Activated CD8-positive, alpha-beta T cell treated with anti-CD3 and anti-CD28 coated beads, Interleukin-2, amount 10 ng/mL, durations not matched to agents 7 days and 5 days (primary cell): Measurements from ENCODE around the gene MT1A. TPM values are rescaled to one million over a fixed set of nuclear protein-coding genes. Genes with fewer than 3 reads are reported as not detected.

Experiments used
- ATAC-seq: fragments of 150-1000 bp; cut with Tn5 transposase; one replicate; pipeline ENCODE4 v1.10.0; 2021; ENCODE audit warnings: moderate library complexity
- CTCF ChIA-PET: fragments of 350-600 bp; sonication (Branson Sonifier 250); formaldehyde crosslinking; loops from one replicate; lab custom pipeline; 2021; ENCODE audit warnings: antibody characterized with exemption; lab: Charles Lee
- POLR2A ChIA-PET: fragments of 350-600 bp; sonication (Branson Sonifier 250); formaldehyde crosslinking; loops from one replicate; lab custom pipeline; 2021; ENCODE audit warnings: antibody characterized with exemption; lab: Charles Lee
- DNase-seq: peaks from one replicate; pipeline ENCODE4 v3.0.0-alpha.2; 2020
- H3K27ac Mint-ChIP-seq: one replicate; pipeline ENCODE4 v1.8.0; 2021; ENCODE audit warnings: mild to moderate bottlenecking, mixed read lengths
- H3K27me3 Mint-ChIP-seq: one replicate; pipeline ENCODE4 v1.8.0; 2021; ENCODE audit warnings: low read depth, mixed read lengths
- H3K36me3 Mint-ChIP-seq: one replicate; pipeline ENCODE4 v1.8.0; 2021; ENCODE audit warnings: low read depth, mixed read lengths
- H3K4me1 Mint-ChIP-seq: one replicate; pipeline ENCODE4 v1.8.0; 2021; ENCODE audit warnings: low read depth, mixed read lengths
- H3K4me3 Mint-ChIP-seq: one replicate; pipeline ENCODE4 v1.8.0; 2021; ENCODE audit warnings: mild to moderate bottlenecking, mixed read lengths
- H3K9me3 Mint-ChIP-seq: one replicate; pipeline ENCODE4 v1.8.0; 2022; ENCODE audit warnings: mixed read lengths; ENCODE audit not compliant: insufficient read depth
- total RNA-seq, 2 experiments: library from RNA; stranded (reverse); gene quantifications; one replicate each; pipeline ENCODE4 v1.2.3, GENCODE V29; 2021

The MT1A gene
- not detected for total RNA-seq

DNA sequence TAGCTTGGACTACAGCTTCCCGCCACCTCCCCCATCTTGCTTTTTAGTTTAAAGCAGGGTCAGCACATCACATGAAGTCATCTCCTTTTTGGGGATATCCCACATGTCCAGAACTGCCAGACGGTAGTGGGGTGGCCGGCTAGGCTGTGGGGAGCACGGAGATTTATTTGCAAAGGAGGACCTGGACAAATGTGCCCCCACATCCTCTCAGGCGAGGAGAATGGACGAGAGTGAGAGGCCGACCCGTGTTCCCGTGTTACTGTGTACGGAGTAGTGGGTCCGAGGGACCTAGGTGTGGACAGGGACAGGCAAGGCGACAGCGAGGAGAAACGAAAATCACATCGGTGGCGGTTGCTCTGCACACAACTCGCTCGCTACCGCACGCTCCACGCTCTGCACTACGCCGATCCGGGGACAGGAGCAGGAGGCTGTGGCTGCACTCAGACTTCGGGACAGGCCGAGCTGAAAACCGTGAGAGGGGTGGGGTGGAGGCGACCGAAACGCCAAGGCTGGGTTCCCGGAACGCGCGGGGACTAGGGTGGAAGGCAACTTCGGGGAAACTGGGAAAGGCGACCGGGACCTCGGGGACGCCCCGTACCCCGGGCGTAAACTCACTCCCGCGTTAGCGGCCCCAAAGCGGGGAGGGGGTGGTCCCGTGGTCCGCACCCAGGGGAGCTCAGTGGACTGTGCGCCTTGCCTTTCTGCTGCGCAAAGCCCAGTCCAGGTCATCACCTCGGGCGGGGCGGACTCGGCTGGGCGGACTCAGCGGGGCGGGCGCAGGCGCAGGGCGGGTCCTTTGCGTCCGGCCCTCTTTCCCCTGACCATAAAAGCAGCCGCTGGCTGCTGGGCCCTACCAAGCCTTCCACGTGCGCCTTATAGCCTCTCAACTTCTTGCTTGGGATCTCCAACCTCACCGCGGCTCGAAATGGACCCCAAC lies at the start of gene MT1A:
Gene MT1A, plus strand, starts transcription at position 853 of the 937 bp plus-strand sequence. Its CDS starts 73 bp downstream, at position 926.
- ATAC-seq (peak; percentile 54), DNase-seq (no peak)
- Mint-ChIP-seq H3K4me1 (peaks cover 38% of the 10 kb centered on the region), H3K27me3 (peaks cover 88% of the 10 kb centered on the region), H3K27ac (no peak within 1 kb of the TSS), H3K36me3 (no peaks in the 10 kb centered on the region), H3K4me3 (peak within 1 kb of the TSS; percentile 62), H3K9me3 (no peaks in the 10 kb centered on the region)
- ChIA-PET POLR2A (no interaction called here), CTCF (interaction anchor here (0.9 kb wide), 1 partner anchor 64 kb away, joined by 3 read pairs; no protein-coding TSS in a partner anchor)

GRCh38 chr16:56588781-56589140 lies 49.7 kb upstream of the MT1A start:
- no peak for ATAC-seq
- Mint-ChIP-seq H3K27me3 (peaks cover 52% of the 10 kb centered on the region), H3K4me1 (peaks cover 19% of the 10 kb centered on the region), H3K36me3 (no peaks in the 10 kb centered on the region), H3K4me3 (peak overlapping the region; percentile 79), H3K9me3 (no peaks in the 10 kb centered on the region), H3K27ac (peak overlapping the region; percentile 21)
- CTCF ChIA-PET, result interaction anchor here (4.2 kb wide), 1 partner anchor 12 kb away, joined by 23 read pairs; no protein-coding TSS in a partner anchor
- no peak for DNase-seq
- POLR2A ChIA-PET, result no interaction called here

- Mint-ChIP-seq H3K27ac (peak within 1 kb of the TSS; percentile 21), H3K36me3 (no peaks in the 10 kb centered on the region), H3K9me3 (peaks cover 4% of the 10 kb centered on the region), H3K4me3 (peak within 1 kb of the TSS; percentile 79), H3K4me1 (peaks cover 19% of the 10 kb centered on the region), H3K27me3 (peaks cover 48% of the 10 kb centered on the region)
- peak; percentile 39 for DNase-seq
- peak; percentile 85 for ATAC-seq
- ChIA-PET POLR2A (no interaction called here), CTCF (interaction anchor here (4.2 kb wide), 1 partner anchor 13 kb away, joined by 23 read pairs; no protein-coding TSS in a partner anchor)
These were observed 49.1 kb upstream of the MT1A start, which contains the start of gene MT3 for GRCh38 chr16:56589141-56590039. Gene MT3, plus strand, starts transcription at chr16:56589528. Its CDS starts 63 bp downstream, at chr16:56589591.

DNA sequence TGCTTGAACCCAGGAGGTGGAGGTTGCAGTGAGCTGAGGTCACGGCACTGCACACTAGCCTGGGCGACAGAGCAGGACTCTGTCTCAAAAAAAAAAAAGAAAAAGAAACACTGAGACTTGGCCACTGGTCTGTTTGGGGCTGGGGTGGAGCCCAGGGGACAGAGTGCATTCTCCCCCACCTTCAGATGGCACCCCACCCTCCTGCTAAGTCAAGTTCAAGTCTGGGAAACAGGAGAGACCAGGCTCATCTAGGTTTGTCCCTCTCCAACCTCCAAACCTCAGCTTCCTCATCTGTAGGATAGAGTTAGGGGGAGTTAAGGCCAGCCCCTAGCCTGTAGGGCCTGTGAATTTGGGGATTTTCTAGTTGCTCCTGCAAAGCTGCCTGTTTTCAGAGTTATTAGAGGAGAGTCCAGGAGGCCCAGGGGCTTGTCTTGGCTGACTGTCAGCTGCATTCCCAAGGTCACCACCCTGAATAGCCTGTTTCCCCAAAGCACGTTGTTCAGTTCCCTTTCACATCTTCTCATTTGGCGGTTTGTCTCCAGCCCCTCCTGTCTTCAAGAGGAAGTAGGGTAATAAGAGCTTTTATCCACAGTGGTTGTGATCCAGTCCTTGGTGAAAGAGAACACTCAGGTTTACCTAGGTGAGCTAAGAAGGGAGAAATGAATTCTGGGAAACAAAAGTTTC lies 46.9 kb upstream of the MT1A start:
- Mint-ChIP-seq H3K27me3 (peaks cover 38% of the 10 kb centered on the region), H3K27ac (no peak overlapping the region), H3K9me3 (peaks cover 4% of the 10 kb centered on the region), H3K4me1 (peaks cover 19% of the 10 kb centered on the region), H3K36me3 (no peaks in the 10 kb centered on the region), H3K4me3 (no peak overlapping the region)
- CTCF ChIA-PET, result interaction anchor here (1.5 to 2.1 kb wide), 5 partner anchors 9 to 110 kb away, joined by 4 to 11 read pairs (median 7); no protein-coding TSS in a partner anchor
- ATAC-seq (no peak), DNase-seq (no peak)
- POLR2A ChIA-PET, result interaction anchor here (0.6 to 1.4 kb wide), 5 partner anchors 15 to 117 kb away, joined by 3 to 5 read pairs (median 3); no protein-coding TSS in a partner anchor

DNA sequence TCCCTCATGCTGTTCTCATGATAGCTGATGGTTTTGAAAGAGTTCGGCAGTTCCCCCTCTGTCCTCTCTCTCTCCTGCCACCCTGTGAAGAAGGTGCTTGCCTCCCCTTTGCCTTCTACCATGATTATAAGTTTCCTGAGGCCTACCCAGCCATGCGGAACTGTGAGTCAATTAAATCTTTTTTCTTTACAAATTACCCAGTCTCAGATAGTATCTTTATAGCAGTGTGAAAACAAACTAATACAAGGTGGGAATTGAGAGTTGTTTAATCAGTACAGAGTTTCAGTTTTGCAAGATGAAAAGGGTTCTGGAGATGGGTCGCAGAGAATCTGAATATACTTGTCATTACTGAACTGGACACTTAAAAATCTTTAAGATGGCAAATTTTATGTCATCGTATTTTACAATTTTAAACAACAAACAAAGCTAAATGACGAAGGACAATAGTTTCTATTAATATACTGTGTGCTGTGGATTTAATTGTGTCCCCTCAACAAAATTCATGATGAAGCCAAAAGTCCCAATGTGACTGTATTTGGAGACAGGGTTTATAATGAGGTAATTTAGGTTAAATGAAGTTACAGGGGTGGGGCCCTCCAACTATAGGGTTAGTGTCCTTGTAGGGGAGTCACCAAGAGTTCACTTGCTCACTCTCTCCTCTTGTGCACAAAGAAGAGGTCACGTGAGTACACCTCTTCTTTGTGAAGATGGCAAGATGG lies 44.7 kb upstream of the MT1A start:
- Mint-ChIP-seq H3K4me3 (no peak overlapping the region), H3K9me3 (peaks cover 4% of the 10 kb centered on the region), H3K4me1 (peaks cover 21% of the 10 kb centered on the region), H3K36me3 (no peaks in the 10 kb centered on the region), H3K27me3 (peaks cover 24% of the 10 kb centered on the region), H3K27ac (no peak overlapping the region)
- CTCF ChIA-PET, result interaction anchor here (2.0 to 2.1 kb wide), 2 partner anchors 16 to 17 kb away, joined by 8 to 9 read pairs; no protein-coding TSS in a partner anchor
- POLR2A ChIA-PET, result no interaction called here
- ATAC-seq, result no peak
- DNase-seq, result no peak

GRCh38 chr16:56594292-56594619 lies 44.2 kb upstream of the MT1A start:
- ATAC-seq, result no peak
- H3K4me1 Mint-ChIP-seq, result peaks cover 17% of the 10 kb centered on the region
- H3K4me3 Mint-ChIP-seq, result no peak overlapping the region

DNA sequence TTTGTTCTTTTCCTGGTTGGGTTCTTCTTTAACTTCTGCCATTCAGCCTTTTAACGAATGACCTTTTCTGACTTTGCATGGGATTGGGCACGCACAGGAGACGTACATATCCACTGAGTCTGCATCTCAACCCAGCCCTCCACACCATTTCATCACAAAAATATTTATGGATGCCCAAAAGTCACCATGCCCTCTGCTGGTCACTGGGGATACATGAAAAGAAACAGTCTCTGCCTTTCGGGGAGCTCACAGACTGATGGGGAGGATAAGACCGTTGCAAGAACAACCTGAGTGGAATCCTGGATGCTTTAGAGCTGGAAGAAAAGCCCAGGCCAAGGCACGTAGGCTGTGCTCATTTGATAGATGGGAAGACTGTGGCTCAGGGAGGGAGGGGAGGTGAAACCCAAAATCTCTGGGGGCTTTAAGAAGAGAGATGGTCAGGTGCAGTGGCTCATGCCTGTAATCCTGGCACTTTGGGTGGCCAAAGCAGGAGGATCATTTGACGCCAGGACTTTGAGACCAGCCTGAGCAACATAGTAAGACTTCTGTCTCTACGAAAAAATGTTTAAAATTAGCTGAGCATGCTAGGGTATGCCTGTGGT lies 38.0 kb upstream of the MT1A start:
- peak; percentile 72 for ATAC-seq
- H3K4me1 Mint-ChIP-seq, result peaks cover 7% of the 10 kb centered on the region
- ChIA-PET CTCF (interaction anchor here (0.7 to 4.2 kb wide), 23 partner anchors 8 to 186 kb away, joined by 3 to 31 read pairs (median 4); partner anchors contain the start of gene MT1E), POLR2A (interaction anchor here (0.7 to 1.8 kb wide), 3 partner anchors 10 to 25 kb away, joined by 3 to 4 read pairs (median 3); partner anchors contain the start of gene MT1E)
- no peak overlapping the region for H3K4me3 Mint-ChIP-seq
- H3K27ac Mint-ChIP-seq, result no peak overlapping the region
- no peaks in the 10 kb centered on the region for H3K9me3 Mint-ChIP-seq
- peak; percentile 60 for DNase-seq
- no peaks in the 10 kb centered on the region for H3K36me3 Mint-ChIP-seq
- H3K27me3 Mint-ChIP-seq, result peaks cover 16% of the 10 kb centered on the region

More at GRCh38 chr16:56594292-56594619, 44.2 kb upstream of the MT1A start:
- H3K27ac Mint-ChIP-seq, result no peak overlapping the region
- H3K36me3 Mint-ChIP-seq, result no peaks in the 10 kb centered on the region
- ChIA-PET CTCF (interaction anchor here (2.1 kb wide), 1 partner anchor 17 kb away, joined by 9 read pairs; no protein-coding TSS in a partner anchor), POLR2A (no interaction called here)
- H3K27me3 Mint-ChIP-seq, result peaks cover 19% of the 10 kb centered on the region
- peaks cover 4% of the 10 kb centered on the region for H3K9me3 Mint-ChIP-seq
- DNase-seq, result no peak

DNA sequence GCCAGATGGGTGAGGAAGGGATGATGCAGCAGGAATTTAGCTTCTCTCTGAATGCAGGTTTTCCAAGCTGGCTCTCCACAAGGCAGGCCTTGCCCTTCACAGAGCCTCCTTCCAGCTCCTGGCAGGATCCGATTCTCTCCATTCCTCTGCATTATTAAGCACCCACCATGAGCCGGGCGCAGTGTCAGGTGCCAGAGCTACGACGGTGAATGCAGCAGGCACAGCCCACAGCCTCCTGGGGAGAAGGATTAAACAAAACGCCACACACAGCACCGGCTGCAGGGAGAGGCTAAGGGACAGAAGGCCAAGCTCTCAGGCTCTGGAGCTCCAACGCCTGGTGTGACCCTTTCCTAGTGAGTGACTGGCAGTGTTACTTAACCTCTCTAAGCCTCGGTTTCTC lies 37.1 kb upstream of the MT1A start:
- Mint-ChIP-seq H3K27me3 (peaks cover 16% of the 10 kb centered on the region), H3K4me1 (peaks cover 8% of the 10 kb centered on the region), H3K9me3 (no peaks in the 10 kb centered on the region), H3K4me3 (no peak overlapping the region), H3K27ac (no peak overlapping the region), H3K36me3 (no peaks in the 10 kb centered on the region)
- CTCF ChIA-PET, result interaction anchor here (0.9 to 4.2 kb wide), 13 partner anchors 9 to 141 kb away, joined by 3 to 31 read pairs (median 5); no protein-coding TSS in a partner anchor
- ATAC-seq (no peak), DNase-seq (no peak)
- POLR2A ChIA-PET, result interaction anchor here (0.7 to 1.8 kb wide), 3 partner anchors 9 to 25 kb away, joined by 3 to 4 read pairs (median 3); partner anchors contain the start of gene MT1E

GRCh38 chr16:56603589-56603988 lies 34.9 kb upstream of the MT1A start:
- H3K36me3 Mint-ChIP-seq, result no peaks in the 10 kb centered on the region
- peaks cover 23% of the 10 kb centered on the region for H3K4me1 Mint-ChIP-seq
- POLR2A ChIA-PET, result interaction anchor here (1.0 kb wide), 1 partner anchor 79 kb away, joined by 3 read pairs; the partner anchor contains the start of gene MT1X
- CTCF ChIA-PET, result interaction anchor here (0.6 to 4.2 kb wide), 6 partner anchors 10 to 187 kb away, joined by 3 to 31 read pairs (median 4); no protein-coding TSS in a partner anchor
- H3K9me3 Mint-ChIP-seq, result no peaks in the 10 kb centered on the region
- H3K27me3 Mint-ChIP-seq, result peaks cover 14% of the 10 kb centered on the region
- DNase-seq, result no peak
- no peak for ATAC-seq
- H3K4me3 Mint-ChIP-seq, result no peak overlapping the region
- no peak overlapping the region for H3K27ac Mint-ChIP-seq
